Upper lobe of left lung (tissue), 6 donors: Measurements from ENCODE around the gene GOLIM4. TPM values are rescaled to one million over a fixed set of nuclear protein-coding genes. Genes with fewer than 3 reads are reported as not detected.

Experiments used
- ATAC-seq, 2 donors: fragments of 200-7000 bp; cut with Tn5 transposase; one replicate each; pipeline ENCODE4 v1.9.1; 2022; ENCODE audit warnings: mild to moderate bottlenecking in 2 of 2, moderate library complexity in 2 of 2; ENCODE audit not compliant: low FRiP score in 2 of 2
- DNase-seq, 2 donors: peaks; one replicate each; pipeline ENCODE4 v3.0.0-alpha.2; 2019 to 2020
- H3K27ac ChIP-seq, 4 donors: fragments of 200-600 bp; sonication (generic); one replicate each; pipeline ENCODE4 v1.5.1; 2016 to 2019
- H3K27me3 ChIP-seq, 4 donors: fragments of 200-600 bp; sonication (generic); one replicate each; pipeline ENCODE4 v1.5.1; 2017 to 2019
- H3K36me3 ChIP-seq, 4 donors: fragments of 200-600 bp; sonication (generic); one replicate each; pipeline ENCODE4 v1.5.1; 2016 to 2019
- H3K4me1 ChIP-seq, 4 donors: fragments of 200-600 bp; sonication (generic); one replicate each; pipeline ENCODE4 v1.5.1; 2018 to 2019
- H3K4me3 ChIP-seq, 4 donors: fragments of 200-600 bp; sonication (generic); one replicate each; pipeline ENCODE4 v1.5.1; 2017 to 2019; ENCODE audit warnings: mild to moderate bottlenecking in 2 of 4, moderate library complexity in 1 of 4
- H3K9me3 ChIP-seq, 4 donors: fragments of 200-600 bp; sonication (generic); one replicate each; pipeline ENCODE4 v1.5.1; 2018 to 2019
- CTCF ChIP-seq, 6 experiments: fragments of 450-650 bp in 4 of 6; fragments of 200-600 bp in 2 of 6; sonication (generic) in 2 of 6; IDR thresholded peaks; one replicate each; pipeline ENCODE4 v1.5.1; 2016 to 2019; ENCODE audit warnings: antibody characterized with exemption in 6 of 6
- EP300 ChIP-seq, 4 donors: sonication (generic); formaldehyde crosslinking; IDR thresholded peaks; one replicate each; pipeline ENCODE4 v1.5.1; 2017; ENCODE audit warnings: antibody characterized with exemption in 4 of 4, control low read depth in 2 of 4
- POLR2A ChIP-seq, 4 donors: fragments of 450-650 bp; IDR thresholded peaks; one replicate each; pipeline ENCODE4 v1.5.1; 2016 to 2017; ENCODE audit warnings: antibody characterized with exemption in 4 of 4, mild to moderate bottlenecking in 2 of 4
- POLR2AphosphoS5 ChIP-seq, 2 donors: sonication (generic); formaldehyde crosslinking; IDR thresholded peaks; one replicate each; pipeline ENCODE4 v1.5.1; 2017; ENCODE audit warnings: antibody characterized with exemption in 2 of 2
- WGBS, 2 donors: methylation state at CpG; one replicate each; pipeline ENCODE4 v1.1.5; 2017 to 2018; 5-methylcytosine and 5-hydroxymethylcytosine counted together
- total RNA-seq, 6 donors: library from RNA; depleted of rRNA in 4 of 6; stranded (reverse); fragments of >200 nt in 4 of 6; gene quantifications; one replicate each; pipeline versions ENCODE4 v1.1.0 to v1.2.1, GENCODE V29; 2016 to 2021
- donor health status: DM: no; HTN: no; CAD: no; lungs with moderate emphysema.
- donor health status: DM: no; HTN: yes; CAD: no; lungs with severe emphysema.

Gene GOLIM4
- total RNA-seq, 6 donors from 2014 or later: 34.6 to 79.1 (median 43.6) TPM

DNA sequence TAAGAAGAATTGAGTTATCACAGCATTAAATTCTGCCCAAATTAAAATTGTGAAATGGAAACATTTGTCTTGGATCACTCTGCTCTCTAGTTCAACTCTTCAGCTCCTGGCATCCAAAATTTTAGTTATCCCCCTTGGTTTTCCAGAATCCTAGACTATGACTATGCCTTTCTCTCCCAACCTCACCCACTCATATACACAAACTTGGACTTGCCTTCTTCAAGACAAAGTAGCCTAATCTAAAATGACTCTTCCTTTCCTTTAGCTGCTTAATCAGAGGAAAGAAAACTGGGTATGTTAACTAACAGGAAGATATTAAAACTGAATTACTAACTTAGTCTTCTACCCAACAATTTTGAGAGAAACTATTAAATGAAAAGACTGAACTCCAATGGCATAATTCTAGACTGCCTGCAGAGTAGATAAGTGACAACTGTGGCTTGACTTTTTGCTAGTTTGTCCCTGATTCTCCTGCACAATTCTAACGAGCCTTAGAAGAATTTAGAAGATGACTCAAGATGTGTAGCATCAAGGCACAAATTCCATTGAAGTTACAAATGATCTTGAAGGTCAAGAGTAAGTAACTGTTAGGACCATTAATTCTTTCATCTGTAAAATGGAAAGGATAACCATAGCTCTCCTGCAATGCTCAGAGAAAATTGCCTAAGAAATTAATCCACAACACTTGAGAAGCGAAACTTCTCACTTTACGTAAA lies 5.2 kb upstream of the GOLIM4 start:
- Histone ChIP-seq H3K9me3 (no peaks in the 10 kb centered on the region), H3K4me3 (no peak overlapping the region), H3K27ac (no peak overlapping the region), H3K36me3 (no peaks in the 10 kb centered on the region), H3K4me1 (peaks cover 0 to 7% (median 3%) of the 10 kb centered on the region in 4 donors), H3K27me3 (no peaks in the 10 kb centered on the region)
- DNase-seq (no peak), ATAC-seq (no peak)
- TF ChIP-seq POLR2AphosphoS5 (IDR thresholded peaks at IDR 0.05) (no peak), POLR2A (IDR thresholded peaks at IDR 0.05) (no peak), EP300 (IDR thresholded peaks at IDR 0.05) (no peak), CTCF (IDR thresholded peaks at IDR 0.05) (no peak)
- 84 to 88% methylated on average over 3 of the region's 3 CpGs for WGBS, 2 donors

GRCh38 chr3:168097381-168097780 lies 1.7 kb upstream of the GOLIM4 start:
- H3K27me3 ChIP-seq: no peaks in the 10 kb centered on the region
- no peak overlapping the region for H3K4me3 ChIP-seq
- peaks cover 15 to 28% (median 22%) of the 10 kb centered on the region in 4 donors for H3K4me1 ChIP-seq
- H3K9me3 ChIP-seq: no peaks in the 10 kb centered on the region
- no peak for ATAC-seq
- no peak for DNase-seq
- H3K36me3 ChIP-seq: no peaks in the 10 kb centered on the region
- H3K27ac ChIP-seq: no peak overlapping the region
- no peak for TF ChIP-seq POLR2AphosphoS5 (IDR thresholded peaks at IDR 0.05)
- no peak for TF ChIP-seq CTCF (IDR thresholded peaks at IDR 0.05)
- no peak for TF ChIP-seq EP300 (IDR thresholded peaks at IDR 0.05)
- no peak for TF ChIP-seq POLR2A (IDR thresholded peaks at IDR 0.05)

DNA sequence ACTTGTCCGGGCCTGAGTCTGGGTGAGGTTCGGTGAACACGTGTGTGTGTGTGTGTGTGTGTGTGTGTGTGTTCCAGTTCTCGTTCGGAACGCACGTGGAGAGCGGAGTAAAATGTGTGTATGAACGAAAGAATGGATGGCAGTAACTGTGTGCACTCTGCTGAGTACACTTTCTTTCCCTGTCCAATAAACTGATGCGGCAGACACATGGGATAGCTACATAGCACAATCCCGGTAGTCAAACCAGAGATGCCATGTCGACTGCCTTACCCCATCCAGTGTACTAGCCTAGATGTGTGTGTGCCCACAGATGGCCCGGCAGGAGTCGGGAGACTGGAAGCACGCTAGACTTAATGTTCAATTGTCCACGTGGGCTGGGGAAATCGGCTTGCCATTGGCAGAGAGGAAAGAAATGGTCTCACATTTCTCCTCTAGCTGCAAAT lies 507 bp upstream of the GOLIM4 start:
- peaks cover 23 to 40% (median 29%) of the 10 kb centered on the region in 4 donors for H3K4me1 ChIP-seq
- no peaks in the 10 kb centered on the region for H3K9me3 ChIP-seq
- WGBS, 2 donors: 0 to 1% methylated on average over 16 to 17 of the region's 17 CpGs
- ATAC-seq: peak; percentile 53 to 60
- peak overlapping the region; percentile 62 to 91 (median 90) for H3K4me3 ChIP-seq
- DNase-seq: peak in 1 of 2 donors; percentile 76
- peak overlapping the region; percentile 91 to 98 (median 94) for H3K27ac ChIP-seq
- no peaks in the 10 kb centered on the region for H3K36me3 ChIP-seq
- no peaks in the 10 kb centered on the region for H3K27me3 ChIP-seq
- peak in 1 of 2 donors; percentile 25 for TF ChIP-seq POLR2AphosphoS5 (IDR thresholded peaks at IDR 0.05)
- TF ChIP-seq EP300 (IDR thresholded peaks at IDR 0.05): no peak

DNA sequence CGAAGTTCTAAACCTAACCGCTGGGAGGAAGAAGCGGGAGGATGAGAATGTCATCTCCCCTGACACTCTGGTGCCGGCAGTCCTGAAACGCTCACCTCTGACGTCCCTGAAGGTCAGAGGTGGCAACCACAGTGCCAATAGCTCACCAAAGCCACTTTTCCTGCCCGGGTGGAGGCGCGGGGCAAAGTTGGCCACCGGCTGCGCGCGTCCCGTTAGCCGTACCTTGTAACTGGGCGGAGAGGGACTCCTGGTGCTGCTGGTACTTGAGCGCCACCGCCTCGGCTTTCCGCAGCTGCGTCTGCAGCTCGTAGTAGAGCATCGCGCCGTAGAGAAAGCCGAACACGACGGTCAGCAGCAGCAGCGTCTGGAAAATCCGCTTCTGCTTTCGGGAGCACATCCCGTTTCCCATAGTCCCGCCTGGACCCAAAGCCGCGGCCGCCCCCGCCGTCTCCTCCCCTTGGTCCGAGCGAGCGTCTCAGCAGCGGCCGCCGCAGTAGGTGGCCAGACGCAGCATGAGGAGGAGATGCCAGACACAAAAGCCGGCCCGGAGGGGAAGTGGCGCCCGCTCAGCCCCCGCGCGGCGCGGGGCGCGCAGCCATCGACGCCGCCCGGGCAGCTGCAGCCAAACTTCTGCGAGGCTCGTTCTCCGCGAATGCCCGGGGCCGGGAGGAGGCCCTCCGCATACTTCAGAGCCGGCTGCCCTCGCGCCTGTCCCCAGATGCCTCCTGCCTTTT lies 680 bp downstream of the GOLIM4 start:
- H3K4me1 ChIP-seq: peaks cover 25 to 45% (median 39%) of the 10 kb centered on the region in 4 donors
- WGBS, 2 donors: 1% methylated on average over 49 to 70 of the region's 70 CpGs

More for the DNA sequence above, 680 bp downstream of the GOLIM4 start:
- Histone ChIP-seq H3K4me3 (peak overlapping the region; percentile 62 to 91 (median 90)), H3K36me3 (no peaks in the 10 kb centered on the region), H3K27ac (peak overlapping the region; percentile 91 to 98 (median 94)), H3K9me3 (no peaks in the 10 kb centered on the region), H3K27me3 (no peaks in the 10 kb centered on the region)
- no peak for TF ChIP-seq POLR2AphosphoS5 (IDR thresholded peaks at IDR 0.05)
- TF ChIP-seq POLR2A (IDR thresholded peaks at IDR 0.05): no peak
- TF ChIP-seq EP300 (IDR thresholded peaks at IDR 0.05): no peak
- peak in 4 of 6 experiments; percentile 31 to 65 (median 40) for TF ChIP-seq CTCF (IDR thresholded peaks at IDR 0.05)
- DNase-seq (peak; percentile 51 to 93), ATAC-seq (peak; percentile 58 to 72)
